Activated CD4-positive, alpha-beta memory T cell treated with anti-CD3 and anti-CD28 coated beads for 36 hours (primary cell): ENCODE data around the gene STAP2. TPM values are rescaled to one million over a fixed set of nuclear protein-coding genes. Genes with fewer than 3 reads are reported as not detected.
A peak's percentile ranks its signal among the peaks of the same experiment; 100 is the strongest.

Experiments
- CTCF ChIA-PET: fragments of 350-600 bp; sonication (Branson Sonifier 250); formaldehyde crosslinking; loops from one replicate; lab custom pipeline; 2021; ENCODE audit warnings: antibody characterized with exemption, inconsistent platforms; lab: Charles Lee
- POLR2A ChIA-PET: fragments of 350-600 bp; sonication (Branson Sonifier 250); formaldehyde crosslinking; loops from one replicate; lab custom pipeline; 2021; ENCODE audit warnings: antibody characterized with exemption; lab: Charles Lee
- DNase-seq: peaks from one replicate; pipeline ENCODE4 v3.0.0-alpha.2; 2020
- H3K27ac Mint-ChIP-seq: one replicate; pipeline ENCODE4 v1.8.0; 2021; ENCODE audit warnings: mixed read lengths
- H3K27me3 Mint-ChIP-seq: one replicate; pipeline ENCODE4 v1.8.0; 2021; ENCODE audit warnings: mixed read lengths
- H3K36me3 Mint-ChIP-seq: one replicate; pipeline ENCODE4 v1.8.0; 2021; ENCODE audit warnings: mixed read lengths
- H3K4me1 Mint-ChIP-seq: one replicate; pipeline ENCODE4 v1.8.0; 2021; ENCODE audit warnings: low read depth, mixed read lengths
- H3K4me3 Mint-ChIP-seq: one replicate; pipeline ENCODE4 v1.8.0; 2021; ENCODE audit warnings: mild to moderate bottlenecking, mixed read lengths
- H3K9me3 Mint-ChIP-seq: one replicate; pipeline ENCODE4 v1.8.0; 2021; ENCODE audit warnings: mixed read lengths
- intact Hi-C: fragments of 100-400 bp; cut with micrococcal nuclease; formaldehyde crosslinking; loops from one replicate; pipeline ENCODE4 v1.15.1; 2023
- total RNA-seq, 2 experiments: library from RNA; stranded (reverse); gene quantifications; one replicate each; pipeline ENCODE4 v1.2.3, GENCODE V29; 2021

The STAP2 gene
- total RNA-seq, 2 experiments from 2014 or later = 9.1 to 9.4 TPM

DNA sequence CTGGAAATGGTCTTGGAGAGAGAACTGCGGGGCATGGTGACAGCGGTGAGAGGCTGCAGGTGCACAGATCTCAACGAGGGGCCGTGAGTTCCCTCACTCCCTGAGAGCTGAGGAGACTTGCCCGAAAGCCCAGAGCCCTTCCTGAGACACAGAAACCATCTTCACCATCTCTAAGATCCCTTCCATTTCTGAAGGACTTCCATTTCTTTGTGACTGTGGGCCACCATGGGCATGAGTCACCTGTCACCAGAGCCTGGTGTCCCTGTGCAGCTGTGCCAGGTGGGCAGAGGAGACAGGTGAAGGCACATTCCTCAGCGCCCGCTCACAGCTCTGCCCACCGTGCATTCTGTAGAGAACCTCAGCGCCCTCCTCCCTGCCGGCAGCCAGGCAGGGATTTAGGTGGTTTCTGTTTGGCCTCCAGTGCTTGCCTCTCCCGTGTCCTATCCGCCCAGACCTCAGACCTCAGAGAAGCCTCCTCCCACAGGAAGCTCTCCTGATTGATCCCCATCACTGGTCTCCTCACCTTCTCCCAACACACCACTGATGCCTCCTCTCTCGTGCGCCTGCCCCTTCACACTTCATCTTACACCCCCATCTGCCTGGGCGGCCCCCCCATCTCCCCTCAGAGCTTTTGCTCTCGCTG lies 37.5 kb upstream of the STAP2 start:
- H3K4me1 Mint-ChIP-seq = peaks cover 66% of the 10 kb centered on the region
- H3K27ac Mint-ChIP-seq = peak overlapping the region; percentile 58
- ChIA-PET POLR2A (no interaction called here), CTCF (interaction anchor here (1.3 to 3.3 kb wide), 3 partner anchors 11 to 109 kb away, joined by 3 to 21 read pairs (median 3); partner anchors contain the start of genes CHAF1A and SH3GL1)
- H3K4me3 Mint-ChIP-seq = no peak overlapping the region
- no peaks in the 10 kb centered on the region for H3K36me3 Mint-ChIP-seq
- H3K27me3 Mint-ChIP-seq = no peaks in the 10 kb centered on the region
- no peaks in the 10 kb centered on the region for H3K9me3 Mint-ChIP-seq
- DNase-seq = no peak
- intact Hi-C loops = no loop called here

DNA sequence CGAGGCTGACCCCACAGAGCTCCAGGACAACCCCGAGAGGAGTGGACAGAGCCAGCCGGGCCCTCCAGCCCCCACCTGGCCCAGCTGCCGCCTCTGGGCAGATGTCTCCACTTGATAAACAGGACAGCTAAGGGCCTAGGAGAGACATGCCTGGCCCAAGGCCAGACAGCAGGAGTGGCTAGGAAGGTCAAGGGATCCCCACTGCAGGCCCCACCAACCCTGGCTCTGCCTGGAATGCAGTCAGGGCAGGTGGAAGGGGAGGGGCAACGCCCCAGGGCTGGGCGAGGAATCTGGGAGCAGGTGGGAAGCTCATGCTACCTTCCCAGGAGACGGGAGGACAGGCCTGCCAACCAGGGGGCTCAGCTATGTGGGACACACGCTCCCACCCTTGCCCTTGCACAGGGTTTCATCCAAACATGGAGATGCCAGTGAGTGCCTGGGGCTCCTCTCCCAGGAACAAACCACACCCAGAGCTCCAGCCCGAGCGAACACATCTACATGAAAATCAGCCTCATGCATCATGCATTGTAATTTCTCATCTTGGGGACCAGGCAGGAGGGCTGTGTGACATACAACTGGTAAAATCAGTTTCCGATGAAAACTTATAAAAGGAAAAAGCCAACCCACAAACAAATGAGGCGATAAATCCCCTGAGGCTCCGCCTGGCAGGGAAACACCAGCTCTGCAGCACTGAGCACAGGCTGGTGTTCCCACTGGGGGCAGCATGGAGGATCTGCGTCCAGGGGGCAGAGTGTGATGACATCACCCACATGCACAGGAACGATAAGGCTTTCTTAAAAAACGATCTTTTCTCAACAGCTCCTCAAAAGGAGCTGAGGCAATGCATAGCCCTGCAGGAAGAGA lies 36.8 kb upstream of the STAP2 start:
- intact Hi-C loops = no loop called here
- H3K36me3 Mint-ChIP-seq = no peaks in the 10 kb centered on the region
- ChIA-PET POLR2A (no interaction called here), CTCF (interaction anchor here (1.3 to 3.3 kb wide), 3 partner anchors 12 to 108 kb away, joined by 3 to 21 read pairs (median 3); partner anchors contain the start of genes CHAF1A and SH3GL1)
- no peak for DNase-seq
- peaks cover 66% of the 10 kb centered on the region for H3K4me1 Mint-ChIP-seq
- no peaks in the 10 kb centered on the region for H3K9me3 Mint-ChIP-seq
- peak overlapping the region; percentile 25 for H3K27ac Mint-ChIP-seq
- H3K27me3 Mint-ChIP-seq = no peaks in the 10 kb centered on the region
- H3K4me3 Mint-ChIP-seq = no peak overlapping the region

DNA sequence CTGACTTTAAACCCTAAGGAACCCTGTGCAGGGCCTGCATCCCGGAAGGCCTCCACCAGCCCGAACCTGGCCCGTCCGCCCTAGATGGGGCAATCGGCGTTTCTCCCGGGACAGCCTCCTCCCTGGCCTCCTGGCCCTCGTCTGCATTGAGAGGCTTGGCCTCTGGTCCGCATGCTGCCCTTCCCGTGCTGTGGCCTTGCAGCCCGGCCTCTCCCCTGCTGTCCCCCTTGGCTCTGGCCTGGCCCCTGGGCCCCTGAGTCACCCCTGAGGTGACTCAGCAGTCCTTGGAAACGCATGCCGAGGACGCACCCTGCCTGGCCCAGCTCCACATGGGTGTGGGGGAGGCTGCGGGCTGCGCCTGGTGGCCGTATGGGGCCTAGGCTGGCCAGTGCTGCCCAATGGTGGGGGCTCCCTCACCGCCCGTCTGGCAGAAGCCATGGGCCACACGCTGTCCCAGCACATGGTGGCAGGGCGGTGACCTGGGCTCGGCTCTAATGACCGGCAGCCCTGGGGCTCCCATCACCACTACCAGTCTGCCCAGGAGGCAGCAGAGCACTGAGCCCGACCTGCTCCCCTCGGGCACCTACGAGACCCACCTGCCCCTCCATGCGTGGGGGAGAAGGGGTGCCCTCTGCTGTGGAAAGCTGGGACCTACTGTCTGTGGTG lies 36.0 kb upstream of the STAP2 start:
- POLR2A ChIA-PET = no interaction called here
- Mint-ChIP-seq H3K9me3 (no peaks in the 10 kb centered on the region), H3K27ac (no peak overlapping the region), H3K4me1 (peaks cover 65% of the 10 kb centered on the region), H3K36me3 (no peaks in the 10 kb centered on the region), H3K27me3 (no peaks in the 10 kb centered on the region), H3K4me3 (no peak overlapping the region)
- CTCF ChIA-PET = interaction anchor here (1.3 to 3.3 kb wide), 2 partner anchors 13 to 27 kb away, joined by 3 to 21 read pairs; partner anchors contain the start of genes CHAF1A and SH3GL1
- DNase-seq = no peak
- intact Hi-C loops = no loop called here

DNA sequence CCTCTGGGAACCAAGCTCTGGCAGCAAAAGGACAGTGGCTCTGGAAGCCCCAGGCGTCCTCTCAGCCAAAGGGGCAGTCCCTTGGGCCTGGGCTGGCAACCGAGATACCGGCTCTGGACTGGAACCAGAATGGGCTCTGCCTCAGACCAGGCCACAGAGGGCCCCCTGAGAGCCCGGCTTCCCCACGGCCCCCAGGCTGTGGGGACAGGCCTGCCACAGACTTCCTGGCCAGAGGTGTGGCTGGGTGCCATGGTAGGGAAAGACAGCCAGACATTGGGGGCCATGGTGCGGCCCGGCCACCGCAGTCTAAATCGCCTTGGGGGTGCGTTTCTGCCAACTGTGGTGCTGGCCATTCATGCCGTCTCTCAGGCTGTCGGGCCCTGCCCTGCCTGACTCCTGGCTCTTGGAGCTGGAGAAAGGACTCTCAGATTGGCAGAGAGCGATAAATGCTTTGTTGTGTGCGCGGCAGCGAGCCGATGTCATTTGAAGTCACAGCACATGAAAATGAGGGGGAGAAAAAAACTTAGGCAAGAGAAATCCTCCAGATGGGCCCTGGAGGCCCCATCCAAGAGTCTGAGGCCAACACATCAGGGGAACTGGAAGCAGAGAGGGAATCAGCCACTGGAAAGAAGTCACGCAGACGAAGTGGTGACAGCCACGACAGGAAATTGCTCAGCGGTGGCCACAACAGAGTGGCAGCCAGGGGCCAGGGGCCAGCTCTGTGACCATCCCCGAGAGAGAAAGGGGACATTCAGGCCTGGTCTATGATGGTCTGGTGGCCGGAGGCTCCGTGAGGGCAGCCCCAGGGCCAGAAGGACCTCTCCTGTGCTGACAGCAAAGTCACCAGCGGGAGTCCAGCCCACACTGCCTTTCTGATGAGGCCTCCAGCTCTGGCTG lies 35.2 kb upstream of the STAP2 start:
- no peak overlapping the region for H3K4me3 Mint-ChIP-seq
- H3K36me3 Mint-ChIP-seq = no peaks in the 10 kb centered on the region
- ChIA-PET CTCF (interaction anchor here (3.3 kb wide), 1 partner anchor 27 kb away, joined by 21 read pairs; the partner anchor contains the start of genes CHAF1A and SH3GL1), POLR2A (no interaction called here)
- H3K4me1 Mint-ChIP-seq = peaks cover 64% of the 10 kb centered on the region
- intact Hi-C loops = no loop called here
- peak overlapping the region; percentile 39 for H3K27ac Mint-ChIP-seq
- no peaks in the 10 kb centered on the region for H3K27me3 Mint-ChIP-seq
- no peak for DNase-seq
- H3K9me3 Mint-ChIP-seq = no peaks in the 10 kb centered on the region

DNA sequence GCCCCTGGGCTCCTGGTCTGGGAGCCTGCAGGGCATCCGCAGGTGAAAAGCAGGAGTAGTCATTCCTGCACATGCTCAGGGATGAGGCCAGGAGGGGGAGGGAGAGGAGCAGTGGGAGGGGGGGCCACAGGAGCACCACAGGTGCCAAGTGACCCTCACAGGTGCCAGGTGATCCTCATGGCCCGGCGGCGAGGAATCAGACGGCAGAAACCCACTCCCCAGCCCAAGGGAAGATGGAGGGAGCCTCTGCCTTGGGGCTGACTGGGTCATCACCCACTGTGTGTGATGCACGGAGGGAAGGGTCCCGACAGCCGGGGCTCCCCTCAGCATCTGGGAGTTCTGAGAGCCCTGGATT lies 34.4 kb upstream of the STAP2 start:
- H3K36me3 Mint-ChIP-seq = no peaks in the 10 kb centered on the region
- POLR2A ChIA-PET = no interaction called here
- CTCF ChIA-PET = interaction anchor here (1.5 kb wide), 1 partner anchor 27 kb away, joined by 7 read pairs; the partner anchor contains the start of gene SH3GL1

DNA sequence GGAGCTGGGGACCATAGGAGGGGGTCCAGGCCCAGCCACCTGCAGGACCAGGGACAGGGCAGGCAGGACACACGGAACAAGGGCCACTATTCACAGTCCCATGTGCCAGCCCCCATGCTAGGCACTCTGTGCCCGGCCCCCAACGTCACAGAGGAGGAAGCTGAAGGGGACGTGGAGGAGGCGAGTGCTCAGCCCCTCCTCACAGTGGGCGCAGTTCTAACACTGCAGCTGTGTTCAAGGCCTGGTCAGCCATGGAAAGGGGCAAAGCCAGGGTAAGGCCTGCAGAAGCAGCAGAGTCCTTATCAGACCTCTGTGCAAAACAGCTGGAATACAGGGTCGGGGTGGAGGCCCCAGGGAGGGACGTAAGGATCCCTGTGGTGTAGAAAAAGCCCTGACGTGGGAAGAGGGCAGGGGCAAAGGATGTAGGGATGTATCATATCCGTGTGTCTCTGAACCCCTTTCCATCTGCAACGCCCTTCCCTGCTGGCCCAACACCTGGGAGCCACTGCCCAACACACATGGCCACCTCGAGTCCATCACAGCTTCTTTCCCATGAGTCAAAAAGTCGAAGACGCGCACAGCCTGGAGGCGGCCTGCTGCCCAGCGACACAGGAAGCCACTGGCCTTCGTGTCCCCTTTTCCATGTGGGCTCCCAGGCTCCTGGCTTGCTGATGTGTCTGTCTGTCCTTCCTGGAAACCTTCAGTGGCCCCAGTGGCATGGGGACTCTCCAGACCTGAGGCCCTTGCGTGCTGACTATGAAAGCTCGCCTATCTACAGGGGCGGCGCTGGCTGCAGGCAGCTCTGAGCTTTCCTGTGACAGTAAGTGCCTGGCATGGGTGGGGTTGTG lies 33.8 kb upstream of the STAP2 start:
- no peak overlapping the region for H3K4me3 Mint-ChIP-seq
- ChIA-PET POLR2A (no interaction called here), CTCF (interaction anchor here (1.5 kb wide), 1 partner anchor 28 kb away, joined by 7 read pairs; the partner anchor contains the start of gene SH3GL1)
- DNase-seq = no peak
- no peaks in the 10 kb centered on the region for H3K27me3 Mint-ChIP-seq
- peaks cover 66% of the 10 kb centered on the region for H3K4me1 Mint-ChIP-seq
- no peaks in the 10 kb centered on the region for H3K9me3 Mint-ChIP-seq
- no peaks in the 10 kb centered on the region for H3K36me3 Mint-ChIP-seq
- intact Hi-C loops = no loop called here
- H3K27ac Mint-ChIP-seq = peak overlapping the region; percentile 28

More for the DNA sequence above, 34.4 kb upstream of the STAP2 start:
- Mint-ChIP-seq H3K9me3 (no peaks in the 10 kb centered on the region), H3K27me3 (no peaks in the 10 kb centered on the region), H3K4me3 (no peak overlapping the region), H3K4me1 (peaks cover 69% of the 10 kb centered on the region), H3K27ac (no peak overlapping the region)
- intact Hi-C loops = no loop called here
- DNase-seq = no peak

DNA sequence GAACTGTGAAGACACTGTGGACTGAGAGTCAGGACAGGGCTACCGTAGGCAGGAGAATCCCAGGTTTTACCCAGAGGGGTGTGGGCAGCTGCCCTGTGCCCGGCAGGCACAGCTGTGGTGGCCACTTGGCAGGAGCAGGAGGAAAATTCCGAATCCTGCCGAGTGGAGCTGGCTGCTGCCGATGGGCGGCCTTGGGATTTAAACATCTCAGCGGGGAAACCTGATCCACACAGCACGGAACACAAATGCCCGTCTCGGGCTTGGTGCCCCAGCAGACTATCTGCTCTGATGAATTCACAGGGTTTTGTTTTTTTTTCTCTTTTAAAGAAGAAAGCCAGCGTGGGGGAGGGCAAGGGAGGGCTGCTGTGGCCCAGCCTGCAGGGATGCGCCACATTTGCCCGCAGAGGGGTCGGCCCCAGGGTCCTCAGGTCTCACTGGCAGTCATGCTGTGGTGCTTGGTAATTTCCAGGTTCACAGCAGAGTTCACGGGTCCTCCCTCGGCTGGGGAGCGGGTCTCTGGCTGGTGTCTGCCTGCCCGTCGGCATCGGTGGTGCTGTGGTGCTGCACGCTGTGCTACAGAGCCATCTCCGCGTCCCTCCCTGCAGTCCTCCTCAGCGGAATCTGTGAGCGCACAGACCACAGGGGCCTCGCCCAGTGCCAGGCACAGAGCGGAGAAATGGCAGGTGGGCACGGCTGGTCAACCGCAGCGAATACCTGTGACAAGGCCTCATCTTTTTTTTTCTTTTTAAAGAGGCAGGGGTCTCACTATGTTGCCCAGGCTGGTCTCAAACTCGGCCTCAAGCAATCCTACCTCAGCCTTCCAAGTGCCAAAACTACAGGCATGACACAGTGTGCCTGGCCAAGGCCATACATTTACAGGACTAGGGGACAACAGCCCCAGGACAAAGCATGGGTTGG lies 32.9 kb upstream of the STAP2 start:
- peak overlapping the region; percentile 28 for H3K27ac Mint-ChIP-seq
- CTCF ChIA-PET = interaction anchor here (1.5 to 3.3 kb wide), 2 partner anchors 29 to 30 kb away, joined by 7 to 52 read pairs; partner anchors contain the start of genes CHAF1A and SH3GL1
- intact Hi-C loops = no loop called here
- H3K9me3 Mint-ChIP-seq = no peaks in the 10 kb centered on the region
- no peak overlapping the region for H3K4me3 Mint-ChIP-seq
- H3K4me1 Mint-ChIP-seq = peaks cover 57% of the 10 kb centered on the region
- peaks cover 3% of the 10 kb centered on the region for H3K36me3 Mint-ChIP-seq
- no peaks in the 10 kb centered on the region for H3K27me3 Mint-ChIP-seq
- DNase-seq = no peak
- POLR2A ChIA-PET = no interaction called here

DNA sequence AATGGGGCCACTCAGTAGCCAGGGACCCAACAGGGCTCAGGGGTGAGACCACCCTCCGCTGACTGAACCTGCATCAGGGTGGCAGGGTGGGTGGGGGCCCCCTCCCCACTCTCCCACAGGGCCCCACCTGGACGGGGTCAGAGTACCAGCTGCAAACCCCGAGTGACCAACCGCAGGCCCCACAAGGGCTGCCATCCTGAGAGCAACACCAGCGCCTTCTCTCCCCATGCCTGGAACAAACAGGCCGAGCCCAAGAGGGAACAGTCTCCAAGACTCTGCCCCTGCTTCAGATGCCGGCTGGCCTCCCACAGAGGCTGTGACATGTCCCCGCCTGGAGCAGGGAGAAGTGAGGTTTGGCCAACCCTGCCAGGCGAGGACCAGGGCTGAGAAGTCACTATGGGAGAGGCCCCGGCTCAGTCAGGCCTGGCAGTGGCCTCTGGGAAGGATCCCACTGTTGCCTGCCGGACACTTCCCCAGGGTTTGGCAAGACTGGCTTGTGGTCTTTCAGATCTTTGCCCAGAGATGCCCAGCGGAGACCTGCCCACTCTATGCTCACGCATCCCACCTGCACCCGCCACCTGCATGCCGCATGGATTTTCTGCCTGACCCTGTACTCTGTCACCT lies 31.9 kb upstream of the STAP2 start:
- ChIA-PET CTCF (interaction anchor here (0.6 to 3.3 kb wide), 16 partner anchors 8 to 199 kb away, joined by 3 to 52 read pairs (median 4); partner anchors contain the start of genes CHAF1A, HDGFL2, MPND and SH3GL1), POLR2A (interaction anchor here (1.1 to 1.4 kb wide), 3 partner anchors 9 to 31 kb away, joined by 4 to 23 read pairs (median 7); partner anchors contain the start of genes CHAF1A and SH3GL1)
- Mint-ChIP-seq H3K9me3 (no peaks in the 10 kb centered on the region), H3K4me3 (peak overlapping the region; percentile 65), H3K27me3 (no peaks in the 10 kb centered on the region), H3K4me1 (peaks cover 47% of the 10 kb centered on the region), H3K36me3 (peaks cover 3% of the 10 kb centered on the region), H3K27ac (peak overlapping the region; percentile 95)
- no peak for DNase-seq
- intact Hi-C loops = no loop called here

DNA sequence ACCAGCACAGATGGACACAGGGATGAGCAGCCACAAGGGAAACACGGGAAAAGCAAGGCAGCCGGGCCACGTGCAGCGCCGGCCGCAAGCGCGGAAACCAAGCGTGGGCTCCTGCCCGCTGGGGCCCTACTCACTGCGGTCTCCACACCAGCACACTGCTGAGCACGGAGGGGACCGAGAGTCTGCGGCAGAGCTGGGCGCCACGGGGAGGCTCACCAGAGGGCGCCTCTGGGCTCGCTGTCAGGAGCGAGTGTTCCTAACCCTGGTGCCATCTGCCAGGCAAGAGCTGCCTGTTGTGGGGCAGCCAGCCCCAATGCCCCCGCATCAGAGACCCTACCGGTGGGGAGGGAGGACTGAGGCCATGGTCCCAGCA lies 31.2 kb upstream of the STAP2 start:
- CTCF ChIA-PET = interaction anchor here (0.6 to 3.3 kb wide), 19 partner anchors 9 to 199 kb away, joined by 3 to 52 read pairs (median 4); partner anchors contain the start of genes CHAF1A, HDGFL2, MPND and SH3GL1

More for the DNA sequence above, 31.2 kb upstream of the STAP2 start:
- Mint-ChIP-seq H3K27ac (peak overlapping the region; percentile 95), H3K9me3 (no peaks in the 10 kb centered on the region), H3K36me3 (peaks cover 3% of the 10 kb centered on the region), H3K4me3 (peak overlapping the region; percentile 65), H3K4me1 (peaks cover 46% of the 10 kb centered on the region), H3K27me3 (no peaks in the 10 kb centered on the region)
- POLR2A ChIA-PET = interaction anchor here (1.1 to 1.4 kb wide), 3 partner anchors 9 to 31 kb away, joined by 4 to 23 read pairs (median 7); partner anchors contain the start of genes CHAF1A and SH3GL1
- peak; percentile 88 for DNase-seq
- intact Hi-C loops = loop anchor here (1.0 kb wide), 3 partner anchors 9 to 30 kb away; partner anchors contain the start of gene SH3GL1
